NCI-H187 treated with DMSO at 0.1 percent for 48 hours (cell line): ENCODE results near the gene ADCY9.

Experiments
- DNase-seq: peaks from one replicate; lab custom pipeline; 2025; lab: John Stamatoyannopoulos, UW

ADCY9 gene

DNA sequence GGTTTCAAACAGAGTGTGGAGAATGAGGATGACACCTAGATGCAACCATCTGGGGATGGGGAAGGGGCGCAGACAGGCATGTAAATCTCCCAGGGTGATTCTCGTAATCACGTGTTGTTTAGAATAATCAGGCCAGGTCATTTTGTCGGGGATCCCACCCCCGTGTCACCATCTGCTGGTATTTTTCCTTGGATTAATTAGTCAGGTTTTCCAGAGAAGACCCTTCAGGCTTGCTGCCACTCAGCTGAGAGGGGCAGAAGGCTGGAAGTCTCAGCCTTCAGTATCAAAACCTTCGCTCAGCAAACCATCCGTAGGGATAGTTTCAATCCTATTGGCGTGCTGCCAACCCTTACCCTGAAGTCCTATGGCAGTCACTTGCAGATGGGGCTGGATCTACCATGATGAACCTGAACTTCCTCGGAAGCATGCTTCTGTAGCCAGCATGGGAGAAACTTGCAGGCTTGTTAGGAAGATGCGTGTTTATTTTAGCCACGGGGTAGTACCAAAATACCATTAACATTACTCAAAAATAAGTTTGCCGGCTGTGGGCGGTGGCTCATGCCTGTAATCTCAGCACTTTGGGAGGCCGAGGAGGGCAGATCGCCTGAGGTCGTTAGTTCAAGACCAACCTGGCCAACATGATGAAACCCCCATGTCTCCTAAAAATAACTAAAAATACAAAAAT is 7.5 kb upstream of the ADCY9 start:
- no peak for DNase-seq

DNA sequence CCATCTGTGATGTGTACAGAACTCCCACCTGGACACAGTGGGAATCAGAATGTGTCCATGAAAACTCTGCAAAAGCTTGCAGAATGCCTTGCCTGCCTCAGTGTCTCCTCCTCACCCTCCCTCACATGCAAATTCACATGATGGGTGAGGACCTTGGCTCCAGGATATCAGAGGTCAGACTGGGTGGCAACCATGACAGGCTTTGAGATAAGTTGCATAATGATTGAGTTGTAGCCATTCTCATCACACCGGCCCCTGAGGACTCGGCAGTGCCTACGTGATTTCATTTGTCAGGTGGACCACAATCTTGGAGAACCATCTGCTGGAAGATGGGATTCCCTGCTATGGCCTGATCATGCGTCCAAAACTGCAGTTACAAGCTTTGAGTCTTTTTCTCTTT is 3.9 kb upstream of the ADCY9 start:
- DNase-seq = no peak

DNA sequence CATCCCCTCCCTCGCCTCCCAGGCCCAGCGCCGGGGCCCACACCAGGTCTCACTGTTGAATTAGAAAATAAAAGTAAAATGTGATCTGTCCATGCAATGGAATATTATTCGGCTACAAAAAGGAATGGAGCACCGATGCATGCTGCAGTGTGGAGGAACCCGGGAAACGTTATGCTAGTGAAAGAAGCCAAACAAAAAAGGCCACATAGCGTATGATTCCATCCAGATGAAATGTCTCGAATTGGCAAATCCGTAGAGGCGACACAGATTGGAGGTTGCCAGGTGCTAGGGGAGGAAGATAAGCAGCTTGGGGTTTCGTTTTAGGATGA is 972 bp upstream of the ADCY9 start:
- DNase-seq = no peak

DNA sequence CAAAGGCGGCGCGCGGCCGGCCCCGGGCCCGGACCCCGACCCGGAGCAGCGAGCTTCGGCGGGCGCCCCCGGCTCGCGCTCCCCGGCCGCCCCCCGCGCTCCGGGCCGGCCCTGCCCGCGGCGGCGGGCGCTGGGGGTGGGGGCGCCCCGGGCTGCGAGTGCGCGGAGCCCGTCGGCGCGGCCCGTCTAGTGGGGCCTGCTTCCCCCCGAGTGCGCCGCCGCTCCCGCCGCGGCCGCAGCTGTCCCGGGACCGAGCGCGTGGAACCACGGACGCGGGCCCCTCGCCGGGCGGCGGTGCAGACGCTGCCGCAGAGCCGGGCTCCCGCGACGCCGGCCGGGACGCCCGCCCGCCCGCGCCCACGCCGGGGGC is 308 bp downstream of the ADCY9 start:
- DNase-seq = no peak

DNA sequence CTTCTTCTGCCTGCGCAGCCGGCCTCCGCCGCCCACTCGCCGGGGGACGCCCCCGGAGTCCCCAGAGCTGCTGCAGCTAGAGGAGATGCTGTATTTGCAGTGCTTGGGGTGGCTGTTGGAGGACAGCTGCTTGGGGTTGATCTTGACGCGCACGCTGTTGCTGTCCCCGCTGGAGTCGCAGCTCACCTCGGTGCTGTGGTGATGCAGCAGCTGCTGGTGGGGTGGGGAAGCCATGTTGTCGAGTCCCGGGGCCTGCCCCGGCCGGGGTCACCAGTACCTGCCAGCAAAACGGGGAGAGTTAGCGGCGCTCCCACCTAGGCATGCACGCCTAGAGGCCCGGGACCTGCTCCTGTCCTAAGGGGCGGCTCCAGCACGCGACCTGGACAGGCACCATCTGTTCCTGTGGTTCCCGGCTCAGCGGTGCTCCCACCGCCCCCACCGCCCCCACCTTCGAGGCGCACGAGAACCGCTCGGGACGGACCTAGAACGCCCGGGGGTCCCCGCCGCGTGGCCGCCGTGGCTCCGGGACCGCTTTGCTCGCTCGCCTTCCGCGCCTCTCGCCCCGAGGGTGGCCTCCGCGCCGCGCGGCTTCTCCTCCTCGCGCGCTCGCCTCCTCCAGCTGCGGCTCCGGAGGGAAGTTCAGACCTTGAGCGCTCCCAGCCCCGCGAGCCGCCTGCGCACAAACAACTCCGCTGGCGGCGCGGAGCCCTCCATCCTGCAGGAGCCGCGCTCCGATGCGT is 863 bp downstream of the ADCY9 start:
- DNase-seq = no peak

DNA sequence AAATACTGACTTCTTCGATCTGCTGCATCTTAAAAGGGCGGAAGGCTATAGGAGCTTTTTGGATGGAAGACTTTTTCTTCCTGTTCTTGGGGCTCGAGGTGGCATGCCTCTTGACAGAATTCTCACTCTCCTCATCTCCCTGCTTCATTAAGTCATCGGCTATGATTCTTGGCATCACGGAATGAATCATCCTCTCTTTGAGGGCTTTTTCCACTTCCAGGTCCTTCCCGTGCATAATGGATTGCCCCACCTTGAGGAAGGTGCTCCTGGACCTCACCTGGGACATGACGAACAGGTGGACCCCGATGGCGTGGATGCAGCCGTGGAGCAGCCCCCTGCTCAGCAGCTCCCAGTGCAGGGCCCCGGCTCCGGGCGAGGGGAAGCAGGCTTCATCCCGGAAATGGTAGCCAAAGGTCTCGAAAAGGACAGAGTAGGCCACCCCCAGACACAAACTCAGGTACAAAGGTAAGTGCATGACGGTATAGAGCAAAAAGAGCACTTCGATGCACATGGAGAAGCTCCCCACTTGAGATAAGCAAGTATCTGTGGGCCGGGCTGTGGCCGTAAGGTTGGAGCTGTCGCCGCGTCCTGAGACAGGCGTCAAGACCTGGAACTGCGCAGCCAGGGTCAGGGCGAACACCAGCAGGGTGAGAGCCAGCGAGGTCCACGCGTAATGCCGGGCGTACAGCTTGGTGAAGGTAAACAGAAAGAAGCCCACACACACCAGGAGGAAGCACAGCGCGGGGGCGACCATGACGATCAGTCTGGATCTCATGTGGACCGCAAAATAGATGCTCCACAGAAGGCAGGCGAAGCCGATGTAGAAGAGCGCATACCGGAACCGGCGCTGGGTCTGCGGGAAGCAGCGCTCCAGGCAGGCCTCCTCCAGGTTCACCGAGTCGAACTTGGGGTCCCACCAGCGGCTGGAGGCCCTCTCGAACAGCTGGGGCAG is 1.7 kb downstream of the ADCY9 start:
- no peak for DNase-seq

DNA sequence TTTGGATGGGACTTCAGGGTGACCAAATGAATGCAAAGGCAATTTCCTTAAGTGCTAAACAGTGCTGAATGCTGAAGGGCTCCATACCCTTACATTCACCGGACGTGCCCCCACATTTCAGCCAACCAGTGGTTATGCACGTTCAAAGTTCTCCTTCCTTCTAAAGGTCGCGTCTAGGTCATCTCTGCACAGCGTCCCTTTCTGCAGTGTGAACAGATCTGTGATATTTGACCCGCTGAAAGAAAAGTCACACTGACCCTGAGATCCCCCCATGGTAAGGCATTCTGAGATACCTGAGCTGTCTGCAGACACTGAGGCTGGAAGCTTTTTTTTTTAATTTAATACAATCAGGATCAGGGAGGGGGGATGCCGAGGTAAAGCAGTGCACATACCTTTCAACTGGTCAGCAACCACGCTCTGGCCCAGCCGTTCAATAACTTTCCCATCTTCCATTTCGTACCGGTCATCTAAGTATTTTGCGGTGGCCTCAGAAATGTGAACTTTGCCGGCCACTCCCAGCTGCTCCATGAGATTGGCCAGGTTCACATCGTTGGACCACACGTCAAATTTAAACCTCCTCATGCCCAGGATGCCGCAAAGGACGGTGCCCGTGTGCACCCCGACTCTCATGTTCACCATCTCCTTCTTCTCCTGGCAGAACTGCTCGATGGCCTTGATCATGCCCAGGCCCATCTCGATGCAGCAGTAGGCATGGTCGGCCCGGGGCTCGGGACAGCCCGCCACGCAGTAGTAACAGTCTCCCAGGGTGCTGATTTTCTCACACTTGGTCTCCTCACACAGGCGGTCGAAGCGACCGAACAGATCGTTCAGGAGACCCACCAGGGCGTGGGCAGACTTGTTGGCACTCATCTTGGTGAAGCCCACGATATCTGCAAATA is 2.6 kb downstream of the ADCY9 start:
- no peak for DNase-seq

DNA sequence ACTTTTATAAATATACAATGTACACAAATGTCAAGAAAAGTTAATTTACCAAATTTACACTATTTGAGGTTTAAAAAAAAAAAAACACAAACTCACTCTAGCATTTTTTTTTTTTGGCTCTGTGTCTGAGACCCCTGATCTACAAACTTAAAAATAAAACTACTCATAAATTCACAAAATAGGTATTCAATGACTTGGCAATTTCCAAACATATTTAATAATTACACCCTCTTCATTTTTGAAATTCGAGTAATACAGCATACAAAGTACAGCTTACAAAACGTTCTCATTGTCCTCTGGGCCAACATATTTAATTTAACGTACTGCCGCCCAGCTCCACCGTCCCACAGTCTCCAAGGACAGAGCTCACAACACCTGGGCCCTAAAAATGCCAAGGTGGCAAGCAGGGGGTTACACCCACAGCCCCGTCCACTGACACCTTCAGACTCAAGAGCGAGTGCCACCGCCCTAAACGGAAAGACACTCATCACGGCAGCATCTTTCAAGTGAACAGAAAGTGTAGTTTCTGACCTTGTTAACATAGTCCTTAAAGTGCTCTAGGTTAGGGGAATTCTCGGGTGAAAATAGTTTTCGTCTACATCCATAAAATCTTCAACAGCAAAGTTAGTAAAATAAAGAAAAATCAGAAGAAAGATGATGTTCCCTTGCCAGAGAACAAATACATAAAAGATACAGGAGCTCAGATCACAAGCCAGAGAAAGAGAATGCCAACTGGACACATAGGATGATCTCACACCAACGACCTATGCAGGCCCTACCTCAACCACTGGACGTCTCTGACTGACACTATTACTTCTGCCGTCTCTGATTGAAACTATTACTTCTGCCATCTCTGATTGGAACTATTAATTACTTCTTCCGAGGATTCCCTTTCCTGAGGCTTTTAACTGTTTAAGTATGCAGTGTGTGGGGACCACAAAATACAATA is 4.2 kb downstream of the ADCY9 start:
- no peak for DNase-seq

DNA sequence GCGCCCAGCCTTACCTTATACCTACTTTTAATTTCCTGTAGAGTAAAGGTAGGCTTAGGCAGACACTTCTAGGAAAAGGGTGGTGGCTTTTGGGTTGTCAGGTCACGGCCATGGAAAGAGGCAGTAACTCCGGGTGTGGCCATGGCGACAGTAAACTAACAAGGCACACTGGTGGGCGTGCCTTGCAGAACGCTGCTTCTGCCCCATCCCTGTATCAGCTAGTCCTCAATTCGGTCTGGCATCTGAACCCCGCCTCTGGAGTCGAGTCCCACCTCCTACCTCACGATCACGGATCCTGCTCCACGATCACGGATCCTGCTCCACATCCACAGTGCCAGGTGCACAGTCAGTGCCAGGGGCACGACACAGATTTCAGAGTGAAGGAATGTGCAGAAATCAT is 5.6 kb downstream of the ADCY9 start:
- DNase-seq = no peak

DNA sequence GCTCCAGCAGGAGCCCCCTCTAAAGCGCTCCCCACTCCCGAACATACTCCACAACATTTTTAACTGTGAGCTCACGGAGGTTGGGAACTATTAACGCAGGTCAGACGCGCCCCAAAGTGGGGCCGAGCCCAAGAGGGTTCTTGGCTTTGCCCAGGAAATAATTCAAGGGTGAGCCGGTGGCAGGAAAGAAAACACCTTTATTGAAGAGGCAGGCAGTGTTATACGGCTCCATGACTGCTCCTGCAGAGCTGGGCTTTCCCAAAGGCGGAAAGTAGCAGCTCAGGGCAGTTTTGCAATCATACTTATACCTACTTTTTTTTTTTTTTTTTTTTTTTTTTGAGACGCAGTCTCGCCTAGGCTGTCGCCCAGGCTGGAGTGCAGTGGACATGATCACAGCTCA is 6.2 kb downstream of the ADCY9 start:
- no peak for DNase-seq

DNA sequence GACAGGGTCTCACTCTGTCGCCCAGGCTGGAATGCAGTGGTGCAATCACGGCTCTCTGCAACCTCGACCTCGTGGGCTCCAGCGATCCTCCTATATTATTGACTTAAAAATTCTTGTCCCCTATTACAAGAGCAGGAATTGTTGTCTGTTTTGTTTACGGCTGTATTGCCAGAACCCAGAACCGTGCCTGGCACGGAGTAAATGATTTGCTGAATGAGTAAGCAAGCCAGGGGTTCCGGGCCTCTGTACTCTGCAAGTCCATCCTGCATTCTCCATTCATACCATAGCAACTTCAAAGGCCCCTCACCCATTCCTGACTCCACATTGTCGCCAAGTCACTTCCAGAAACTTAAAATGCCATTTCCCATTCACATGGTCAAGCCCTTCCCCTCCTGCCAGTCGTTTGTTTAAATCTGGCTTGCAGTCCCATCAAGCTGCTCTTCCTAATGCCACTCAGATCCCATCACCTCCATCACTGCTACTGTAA is 6.9 kb downstream of the ADCY9 start:
- DNase-seq = no peak

DNA sequence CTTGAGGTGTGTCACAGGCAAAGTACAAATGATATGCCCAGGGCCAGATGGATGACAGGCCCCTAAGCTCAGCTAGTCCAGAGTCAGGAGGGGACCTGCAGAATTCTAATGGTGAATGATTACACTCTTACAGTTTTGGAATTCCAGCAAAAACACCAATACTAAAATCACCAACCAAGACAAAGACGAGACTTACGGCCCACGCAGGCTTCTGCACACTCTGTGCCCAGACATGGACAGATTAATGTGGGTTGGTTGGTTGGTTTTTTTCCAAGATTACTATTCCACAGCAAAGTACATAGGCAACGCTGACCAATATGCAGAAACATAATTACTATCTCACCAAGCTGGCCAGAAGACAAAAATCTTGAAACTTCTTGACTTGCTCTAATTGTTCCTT is 9.7 kb downstream of the ADCY9 start:
- DNase-seq = no peak

DNA sequence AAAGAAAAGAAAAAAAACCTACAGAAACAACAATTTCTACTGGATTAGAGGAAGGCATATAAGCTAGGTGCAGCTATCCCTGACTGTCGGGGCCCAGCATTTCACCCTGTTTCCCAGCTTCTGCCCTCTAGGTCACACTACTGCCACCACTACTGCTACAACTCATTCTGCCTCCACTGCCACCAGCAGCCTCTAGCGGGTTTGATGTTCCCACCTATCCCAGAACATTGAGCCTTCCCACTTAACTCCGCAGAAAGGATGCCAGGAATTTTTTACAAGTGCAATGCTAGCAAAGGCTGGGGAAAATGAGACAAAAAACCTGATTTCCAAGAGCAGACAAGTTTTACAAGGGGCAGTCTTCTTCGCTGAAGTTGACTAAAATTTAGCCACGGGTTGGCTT is 10.4 kb downstream of the ADCY9 start:
- no peak for DNase-seq

DNA sequence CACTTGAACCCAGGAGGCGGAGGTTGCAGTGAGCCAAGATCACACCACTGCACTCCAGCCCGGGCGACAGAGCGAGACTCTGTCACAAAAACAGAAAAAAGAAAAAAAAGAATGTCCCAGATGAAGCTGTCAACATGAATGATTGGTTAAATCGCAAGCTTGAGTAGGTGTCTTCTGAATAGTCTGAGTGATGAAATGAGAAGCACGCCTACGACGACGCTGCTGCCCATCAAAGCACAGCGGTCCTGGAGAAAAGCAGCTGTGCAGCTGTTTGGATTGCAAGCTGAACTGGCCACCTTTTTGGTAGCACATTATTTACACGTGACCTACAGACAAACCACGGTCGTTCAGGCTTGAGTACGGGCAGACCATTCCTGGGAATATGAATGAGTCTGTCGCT is 12.5 kb downstream of the ADCY9 start:
- no peak for DNase-seq

DNA sequence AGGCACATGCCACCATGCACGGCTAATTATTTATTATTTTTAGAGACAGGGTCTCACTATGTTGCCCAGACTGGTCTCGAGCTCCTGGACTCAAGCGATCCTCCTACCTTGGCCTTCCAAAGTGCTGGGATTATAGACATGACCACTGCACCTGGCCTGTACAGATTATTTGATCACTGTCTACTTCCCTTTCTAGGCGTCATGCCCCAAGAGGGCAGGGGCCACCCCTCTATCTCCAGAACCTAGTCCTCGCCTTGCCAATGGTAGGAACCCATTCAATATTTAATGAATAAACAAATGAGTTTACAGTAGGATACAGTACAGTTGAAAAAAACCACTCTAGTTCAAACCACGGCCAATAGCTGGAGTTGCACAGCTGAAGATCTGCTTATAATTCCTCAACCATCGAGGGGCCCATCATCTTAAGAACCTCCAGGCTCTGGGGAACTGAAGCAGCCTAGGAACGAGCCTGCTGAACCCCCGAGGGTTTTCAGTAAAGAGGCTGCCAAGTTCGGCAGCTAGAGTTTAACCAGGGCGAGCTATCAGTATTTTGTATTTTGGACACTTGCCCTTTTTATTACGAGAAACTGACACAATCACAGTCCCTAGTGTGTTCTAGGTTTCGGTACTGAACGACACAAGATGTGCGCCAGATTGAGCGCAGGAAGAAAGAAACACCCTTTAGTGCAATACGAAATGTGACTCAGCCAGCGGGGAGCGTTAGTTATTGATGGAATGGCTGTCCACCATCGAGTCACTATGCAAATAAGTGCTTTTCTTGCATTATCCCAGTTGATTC is 14.6 kb downstream of the ADCY9 start:
- DNase-seq = no peak

DNA sequence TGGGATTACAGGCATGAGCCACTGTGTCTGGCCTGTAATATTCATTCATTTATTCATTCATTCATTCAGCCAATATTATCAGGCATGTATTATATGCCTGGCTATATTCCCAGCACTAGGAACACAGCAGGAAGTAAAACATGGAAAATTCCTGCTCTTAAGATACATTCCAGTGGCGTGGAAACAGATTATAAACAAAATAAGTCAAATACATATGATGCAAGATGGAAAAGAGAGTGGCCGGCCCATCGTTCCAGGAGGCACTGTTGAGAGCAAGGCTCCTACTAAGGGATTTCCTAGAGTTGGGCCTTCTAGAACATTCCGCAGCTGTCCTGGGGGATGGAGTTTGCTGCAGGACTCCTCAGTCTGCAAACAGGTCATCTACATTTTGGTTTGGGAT is 17.7 kb downstream of the ADCY9 start:
- no peak for DNase-seq

DNA sequence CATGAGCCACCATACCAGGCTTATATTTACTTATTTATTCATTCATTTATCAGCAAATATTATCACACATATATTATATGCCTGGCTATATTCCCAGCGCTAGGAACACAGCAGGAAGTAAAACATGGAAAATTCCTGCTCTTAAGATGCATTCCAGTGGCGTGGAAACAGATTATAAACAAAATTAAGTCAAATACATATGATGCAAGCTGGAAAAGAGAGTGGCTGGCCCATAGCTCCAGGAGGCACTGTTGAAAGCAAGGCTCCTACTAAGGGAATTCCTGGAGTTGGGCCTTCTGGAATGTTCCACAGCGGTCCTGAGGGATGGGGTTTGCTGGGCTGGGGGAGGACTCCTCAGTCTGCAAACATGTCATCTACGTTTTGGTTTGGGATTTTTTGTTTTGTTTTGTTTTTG is 18.4 kb downstream of the ADCY9 start:
- DNase-seq = no peak

DNA sequence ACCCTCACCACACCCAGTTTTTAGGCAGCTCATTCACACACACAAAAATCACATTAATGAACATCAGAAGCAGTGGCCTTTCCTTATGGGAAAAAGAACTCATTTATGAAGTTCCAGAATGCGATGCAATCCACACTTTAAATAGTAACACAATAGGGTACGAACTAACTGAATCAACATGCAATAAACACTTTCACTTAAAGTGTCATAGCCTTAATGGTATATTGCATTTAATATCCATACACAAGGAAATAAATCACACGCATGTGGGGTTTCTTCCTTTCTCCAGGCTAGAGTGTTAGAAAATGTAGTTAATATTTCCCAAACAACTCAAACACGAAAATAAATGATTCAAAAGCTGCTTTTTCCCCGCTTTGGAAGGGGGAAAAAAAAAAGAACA is 19.7 kb downstream of the ADCY9 start:
- DNase-seq = no peak

DNA sequence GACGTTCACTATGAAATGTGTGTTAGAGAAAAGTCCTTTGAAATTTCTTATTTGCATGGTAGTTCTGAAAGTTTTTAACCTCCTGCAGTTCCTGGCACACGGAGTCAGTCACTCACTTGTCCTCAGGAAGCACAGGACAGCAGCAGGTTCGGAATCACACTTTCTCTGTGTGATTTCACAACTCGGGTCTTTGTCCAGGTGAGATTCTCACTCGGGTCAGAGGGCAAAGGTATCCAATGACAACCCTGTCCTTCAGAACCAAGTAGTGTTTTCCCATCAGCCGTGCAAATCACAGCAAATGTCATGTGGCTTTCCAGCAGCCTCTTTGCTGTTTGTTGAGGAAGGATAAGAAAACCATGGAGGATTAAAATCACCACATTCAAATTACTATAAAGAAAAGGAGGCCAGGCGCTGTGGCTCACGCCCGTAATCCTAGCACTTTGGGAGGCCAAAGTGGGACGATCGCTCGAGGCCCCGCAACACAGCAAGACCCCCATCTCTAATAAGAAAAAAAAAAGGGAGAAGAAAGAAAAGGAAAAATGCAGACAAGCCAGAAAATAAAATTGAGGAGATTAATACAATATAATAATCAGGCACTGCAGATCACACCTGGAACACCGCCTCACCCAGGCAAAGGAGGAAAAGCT is 22.0 kb downstream of the ADCY9 start:
- no peak for DNase-seq
